NCI-H1105 treated with DMSO at 0.1 percent for 48 hours (cell line): ENCODE results near the gene COX19.
"Not testable (repeated sequence)": the region's sequence is repeated elsewhere in the genome, so short reads cannot be mapped to it uniquely, and the experiment has no call there.

ENCODE experiments used
- DNase-seq: peaks from one replicate; lab custom pipeline; 2025; lab: John Stamatoyannopoulos, UW

The COX19 gene

GRCh38 chr7:944744-945143, 30.6 kb downstream of the COX19 start:
- DNase-seq: no peak

GRCh38 chr7:943793-944192, 31.6 kb downstream of the COX19 start:
- DNase-seq: not testable (repeated sequence)

GRCh38 chr7:940599-941408, 34.5 kb downstream of the COX19 start:
- DNase-seq: no peak

DNA sequence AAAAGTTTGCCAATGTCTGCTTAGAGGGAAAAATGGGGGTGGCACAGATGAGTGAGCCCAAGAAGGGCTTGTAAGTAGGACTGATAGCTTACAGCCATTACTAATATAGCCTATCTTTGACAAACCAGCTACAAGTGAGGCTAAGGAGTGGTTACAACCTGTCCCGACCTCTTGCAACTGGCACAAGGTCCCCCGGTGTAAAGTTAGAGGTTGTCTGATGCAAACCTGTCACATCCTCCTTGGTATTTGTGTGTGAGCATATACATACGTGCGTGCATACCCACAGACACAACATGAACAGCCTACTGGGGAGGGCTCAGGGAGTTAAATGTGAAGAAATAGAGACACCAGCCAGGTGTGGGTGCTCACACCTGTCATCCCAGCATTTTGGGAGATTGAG, 35.5 kb downstream of the COX19 start:
- no peak for DNase-seq

GRCh38 chr7:938546-939185, 36.7 kb downstream of the COX19 start:
- no peak for DNase-seq

DNA sequence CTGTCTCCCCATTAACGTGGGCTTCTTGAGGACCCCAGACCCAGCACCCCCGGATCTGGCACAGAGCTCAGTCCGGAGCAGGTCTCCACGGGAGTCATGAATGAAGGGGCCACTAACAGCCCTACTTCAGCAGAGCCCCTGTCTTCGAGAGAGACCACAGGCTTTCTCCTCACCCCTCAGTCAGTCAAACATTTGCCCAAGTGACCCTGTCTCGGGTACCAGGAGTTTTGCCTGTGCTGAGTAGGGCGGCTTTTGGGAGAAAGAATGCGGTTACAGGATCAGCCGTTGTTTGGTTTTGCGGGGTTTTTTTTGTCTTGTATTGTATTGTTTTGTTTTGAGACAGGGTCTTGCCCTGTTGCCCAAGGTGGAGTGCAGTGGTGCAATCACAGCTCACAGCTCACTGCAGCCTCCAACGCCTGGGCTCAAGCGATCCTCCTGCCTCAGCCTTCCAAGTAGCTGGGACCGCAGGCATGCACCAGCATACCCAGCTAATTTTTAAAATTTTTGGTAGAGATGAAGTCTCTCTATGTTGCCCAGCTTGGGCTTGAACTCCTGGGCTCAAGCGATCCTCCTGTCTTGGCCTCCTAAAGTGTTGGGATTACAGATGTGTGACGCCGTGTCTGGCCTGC, 37.4 kb downstream of the COX19 start:
- no peak for DNase-seq

GRCh38 chr7:936386-937054, 38.8 kb downstream of the COX19 start:
- DNase-seq: no peak

GRCh38 chr7:935874-936385, 39.4 kb downstream of the COX19 start:
- no peak for DNase-seq

GRCh38 chr7:935164-935873, 40.0 kb downstream of the COX19 start:
- DNase-seq: no peak

DNA sequence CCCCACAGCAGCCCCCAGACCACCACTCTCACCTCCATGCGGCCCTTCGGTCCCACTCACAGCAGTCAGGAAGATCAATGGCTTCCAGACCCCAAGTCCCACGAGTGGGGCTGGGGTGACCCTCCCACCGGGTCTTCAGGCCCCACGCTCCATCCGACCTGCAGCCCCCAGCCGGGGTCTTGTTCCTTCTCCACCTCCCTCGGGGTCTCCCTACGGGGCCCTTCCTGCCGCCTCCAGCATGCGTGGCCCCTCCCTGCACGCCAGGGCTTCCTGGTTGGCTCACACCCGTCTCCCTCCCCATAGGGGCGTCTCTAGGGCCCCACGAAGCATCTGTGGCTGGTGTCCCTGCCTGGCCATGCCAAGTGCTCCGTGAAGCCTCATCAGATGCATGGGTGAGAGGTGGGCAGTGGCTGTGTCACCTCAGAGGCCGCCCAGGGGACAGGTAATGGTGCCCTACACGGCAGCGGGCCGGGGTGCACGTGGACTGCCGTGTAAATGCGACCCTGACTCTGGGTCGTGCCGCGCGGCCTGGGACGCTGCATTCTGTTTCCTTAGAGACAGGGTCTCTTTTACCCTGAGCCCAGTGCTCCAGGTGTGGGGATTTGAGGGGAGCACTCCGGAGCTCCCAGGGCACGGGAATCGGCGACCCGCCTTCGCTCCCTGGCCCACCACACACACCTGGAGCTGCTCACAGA, 40.7 kb downstream of the COX19 start:
- DNase-seq: no peak

DNA sequence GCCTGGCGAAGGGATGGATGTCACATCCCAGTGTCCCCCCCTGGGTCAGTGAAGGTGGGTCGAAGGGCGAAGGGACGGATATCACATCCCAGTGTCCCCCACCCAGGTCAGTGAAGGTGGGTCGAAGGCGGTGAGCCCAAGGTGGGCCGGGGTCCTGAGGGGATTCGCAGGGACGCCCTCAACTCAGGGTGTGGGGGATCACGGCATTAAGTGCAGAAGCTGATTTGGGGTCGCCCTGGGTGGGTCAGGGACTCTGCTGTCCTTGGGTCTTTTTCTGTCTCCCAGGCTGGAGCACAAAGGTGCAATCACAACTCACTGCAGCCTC, 42.7 kb downstream of the COX19 start:
- DNase-seq: no peak

- DNase-seq: no peak
Measured at GRCh38 chr7:931871-932650, 43.3 kb downstream of the COX19 start.

DNA sequence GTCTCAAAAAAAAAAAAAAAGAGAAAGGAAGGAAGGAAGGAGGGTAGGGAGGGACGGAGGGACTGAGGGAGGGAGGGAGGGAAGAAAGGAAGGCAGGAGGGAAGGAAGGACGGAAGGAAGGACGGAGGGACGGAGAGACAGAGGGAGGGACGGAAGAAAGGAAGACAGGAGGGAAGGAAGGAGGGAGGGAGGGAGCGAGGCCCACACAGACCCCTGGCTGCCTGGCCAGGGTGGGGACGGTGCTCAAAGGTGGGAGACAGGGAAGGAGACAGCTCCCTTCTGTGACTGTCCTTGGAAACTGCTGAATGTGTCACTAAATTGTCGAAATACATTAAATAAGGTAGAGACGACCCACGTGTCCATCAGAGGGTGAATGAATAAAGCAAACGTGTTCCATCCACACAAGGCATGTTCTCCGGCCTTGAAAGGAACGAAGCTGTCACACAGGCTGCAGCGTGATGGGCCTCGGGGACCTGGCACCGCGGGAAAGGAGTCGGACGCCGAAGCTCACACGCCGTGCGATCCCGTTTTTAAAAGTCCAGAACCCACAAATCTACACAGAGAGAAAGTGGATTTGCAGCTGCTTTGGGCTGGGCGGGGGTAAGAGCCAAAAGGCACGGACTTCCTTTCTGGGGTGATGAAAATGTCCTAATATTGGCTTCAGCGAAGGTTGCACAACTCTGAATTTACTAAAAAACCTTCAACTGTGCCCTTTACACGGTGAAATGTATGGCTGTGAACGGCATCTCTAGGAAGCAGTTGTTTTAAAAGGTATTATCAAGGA, 44.2 kb downstream of the COX19 start:
- DNase-seq: no peak

DNA sequence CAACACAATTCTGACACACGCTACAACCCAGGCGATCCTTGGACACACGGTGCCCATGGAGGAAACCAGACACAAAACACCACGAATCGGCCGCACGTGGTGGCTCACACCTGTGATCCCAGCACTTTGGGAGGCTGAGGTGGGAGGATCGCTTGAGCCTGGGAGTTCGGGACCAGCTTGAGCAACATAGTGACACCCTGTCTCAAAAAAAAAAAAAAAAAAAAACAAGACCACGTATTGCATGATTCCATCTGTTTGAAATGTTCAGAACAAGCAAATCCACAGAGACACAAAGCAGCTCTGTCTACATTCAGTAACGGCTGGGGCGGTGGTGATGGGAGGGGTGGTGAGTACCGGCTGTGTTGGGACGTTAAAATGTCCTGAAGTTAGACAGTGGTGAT, 46.0 kb downstream of the COX19 start:
- DNase-seq: no peak

- no peak for DNase-seq
Measured at GRCh38 chr7:927031-927671, 48.2 kb downstream of the COX19 start.

- no peak for DNase-seq
Measured at GRCh38 chr7:926061-927030, 49.0 kb downstream of the COX19 start.

- DNase-seq: no peak
Measured at GRCh38 chr7:925601-926000, 49.7 kb downstream of the COX19 start.
